Skeletal muscle satellite cell (primary cell): ENCODE results near the gene IGLL5. TPM values are rescaled to one million over a fixed set of nuclear protein-coding genes. Genes with fewer than 3 reads are reported as not detected.

ENCODE experiments used
- H3K27me3 ChIP-seq: 2 replicates; pipeline ENCODE4 v1.7.0; 2013; ENCODE audit warnings: low read length; ENCODE audit not compliant: control insufficient read depth, insufficient read depth
- H3K36me3 ChIP-seq: 2 replicates; pipeline ENCODE4 v1.7.0; 2013; ENCODE audit warnings: mild to moderate bottlenecking, control low read depth, low read length; ENCODE audit not compliant: insufficient read depth
- H3K4me1 ChIP-seq: 2 replicates; pipeline ENCODE4 v1.7.0; 2013; ENCODE audit warnings: low read length; ENCODE audit not compliant: control insufficient read depth, insufficient read depth
- H3K4me2 ChIP-seq: 2 replicates; pipeline ENCODE4 v1.7.0; 2013; ENCODE audit warnings: mild to moderate bottlenecking, low read length
- H3K4me3 ChIP-seq: 2 replicates; pipeline ENCODE4 v1.7.0; 2013; ENCODE audit warnings: low read length
- H3K9ac ChIP-seq: 2 replicates; pipeline ENCODE4 v1.7.0; 2013; ENCODE audit warnings: mild to moderate bottlenecking, low read depth, low read length, moderate library complexity
- H3K9me3 ChIP-seq: replicated peaks from 2 replicates; pipeline ENCODE4 v1.7.0; 2013; ENCODE audit warnings: mild to moderate bottlenecking, control low read depth, low read length
- total RNA-seq: library from RNA; depleted of rRNA; stranded (reverse); fragments of >200 nt; gene quantifications from 2 replicates; pipeline ENCODE4 v1.2.3, GENCODE V29; 2012; rRNA removed

Gene IGLL5
- total RNA-seq, result not detected in 2 replicates

GRCh38 chr22:22887621-22888503 lies at the start of gene IGLL5:
TSS of gene IGLL5 (plus strand) at chr22:22887816. CDS start at chr22:22888054, 238 bp downstream.
- Histone ChIP-seq H3K4me3 (no peak within 1 kb of the TSS), H3K9me3 (no peaks in the 10 kb centered on the region), H3K27me3 (peaks cover 29% of the 10 kb centered on the region), H3K4me1 (no peaks in the 10 kb centered on the region), H3K36me3 (no peaks in the 10 kb centered on the region), H3K9ac (no peak within 1 kb of the TSS), H3K4me2 (no peak within 1 kb of the TSS)

GRCh38 chr22:22838148-22838786 lies 49.3 kb upstream of the IGLL5 start:
- Histone ChIP-seq H3K4me3 (no peak overlapping the region), H3K9ac (no peak overlapping the region), H3K9me3 (no peaks in the 10 kb centered on the region), H3K4me2 (no peak overlapping the region), H3K4me1 (no peaks in the 10 kb centered on the region), H3K27me3 (peaks cover 58% of the 10 kb centered on the region), H3K36me3 (no peaks in the 10 kb centered on the region)

GRCh38 chr22:22839570-22840314 lies 47.9 kb upstream of the IGLL5 start:
- H3K4me2 ChIP-seq, result no peak overlapping the region
- no peaks in the 10 kb centered on the region for H3K4me1 ChIP-seq
- H3K9me3 ChIP-seq, result no peaks in the 10 kb centered on the region
- no peak overlapping the region for H3K9ac ChIP-seq
- no peaks in the 10 kb centered on the region for H3K36me3 ChIP-seq
- H3K27me3 ChIP-seq, result peaks cover 53% of the 10 kb centered on the region
- no peak overlapping the region for H3K4me3 ChIP-seq

GRCh38 chr22:22840780-22841179 lies 46.8 kb upstream of the IGLL5 start:
- Histone ChIP-seq H3K4me2 (no peak overlapping the region), H3K4me1 (no peaks in the 10 kb centered on the region), H3K27me3 (peaks cover 48% of the 10 kb centered on the region), H3K9me3 (no peaks in the 10 kb centered on the region), H3K4me3 (no peak overlapping the region), H3K9ac (no peak overlapping the region), H3K36me3 (no peaks in the 10 kb centered on the region)

GRCh38 chr22:22841598-22841997 lies 46.0 kb upstream of the IGLL5 start:
- no peak overlapping the region for H3K4me3 ChIP-seq
- no peak overlapping the region for H3K4me2 ChIP-seq
- no peak overlapping the region for H3K9ac ChIP-seq
- H3K9me3 ChIP-seq, result no peaks in the 10 kb centered on the region
- no peaks in the 10 kb centered on the region for H3K36me3 ChIP-seq
- peaks cover 46% of the 10 kb centered on the region for H3K27me3 ChIP-seq
- no peaks in the 10 kb centered on the region for H3K4me1 ChIP-seq

GRCh38 chr22:22842085-22842484 lies 45.5 kb upstream of the IGLL5 start:
- Histone ChIP-seq H3K4me2 (no peak overlapping the region), H3K9me3 (no peaks in the 10 kb centered on the region), H3K4me3 (no peak overlapping the region), H3K9ac (no peak overlapping the region), H3K36me3 (no peaks in the 10 kb centered on the region), H3K4me1 (no peaks in the 10 kb centered on the region), H3K27me3 (peaks cover 47% of the 10 kb centered on the region)

- Histone ChIP-seq H3K4me1 (no peaks in the 10 kb centered on the region), H3K4me2 (no peak overlapping the region), H3K27me3 (peaks cover 47% of the 10 kb centered on the region), H3K9me3 (no peaks in the 10 kb centered on the region), H3K4me3 (no peak overlapping the region), H3K36me3 (no peaks in the 10 kb centered on the region), H3K9ac (no peak overlapping the region)
These were observed 43.8 kb upstream of the IGLL5 start for GRCh38 chr22:22843848-22844247.

GRCh38 chr22:22847241-22847640 lies 40.4 kb upstream of the IGLL5 start:
- no peak overlapping the region for H3K9ac ChIP-seq
- no peaks in the 10 kb centered on the region for H3K4me1 ChIP-seq
- H3K36me3 ChIP-seq, result no peaks in the 10 kb centered on the region
- peaks cover 45% of the 10 kb centered on the region for H3K27me3 ChIP-seq
- no peaks in the 10 kb centered on the region for H3K9me3 ChIP-seq
- no peak overlapping the region for H3K4me3 ChIP-seq
- no peak overlapping the region for H3K4me2 ChIP-seq

- Histone ChIP-seq H3K4me1 (no peaks in the 10 kb centered on the region), H3K9me3 (no peaks in the 10 kb centered on the region), H3K4me2 (no peak overlapping the region), H3K9ac (no peak overlapping the region), H3K27me3 (peaks cover 51% of the 10 kb centered on the region), H3K36me3 (no peaks in the 10 kb centered on the region), H3K4me3 (no peak overlapping the region)
These were observed 39.2 kb upstream of the IGLL5 start for GRCh38 chr22:22848364-22848866.

- no peaks in the 10 kb centered on the region for H3K9me3 ChIP-seq
- H3K4me2 ChIP-seq, result no peak overlapping the region
- no peaks in the 10 kb centered on the region for H3K36me3 ChIP-seq
- no peak overlapping the region for H3K9ac ChIP-seq
- H3K27me3 ChIP-seq, result peaks cover 49% of the 10 kb centered on the region
- no peaks in the 10 kb centered on the region for H3K4me1 ChIP-seq
- H3K4me3 ChIP-seq, result no peak overlapping the region
These were observed 37.7 kb upstream of the IGLL5 start for GRCh38 chr22:22849640-22850610.
